ENCODE data around the gene LDHAL6B. TPM values are rescaled to one million over a fixed set of nuclear protein-coding genes. Genes with fewer than 3 reads are reported as not detected.

LDHAL6B gene
- polyA plus RNA-seq, 1 of the 3 experiments (the other 2 are of a cell fraction) = not detected

GRCh38 chr15:59252137-59252536 is 45.5 kb downstream of the LDHAL6B start:
- no peaks in the 10 kb centered on the region for H3F3A ChIP-seq (replicated peaks; ENCODE audit: insufficient read depth)
- H3K27ac ChIP-seq (ENCODE audit: low read depth in 2 of 2, low read length in 1 of 2) = no peak overlapping the region
- no peaks in the 10 kb centered on the region for H4K20me1 ChIP-seq (ENCODE audit: insufficient read depth)
- TF ChIP-seq GABPA (IDR thresholded peaks at IDR 0.05; ENCODE audit: low read depth) = no peak
- no peak for TF ChIP-seq RAD21 (IDR thresholded peaks at IDR 0.05; ENCODE audit: low read length)
- no peak for TF ChIP-seq YY1 (IDR thresholded peaks at IDR 0.05; ENCODE audit: low read depth)
- no peak for TF ChIP-seq TCF12 (IDR thresholded peaks at IDR 0.05)
- TF ChIP-seq FOSL2 (IDR thresholded peaks at IDR 0.05; ENCODE audit: borderline replicate concordance, low read depth) = no peak
- TF ChIP-seq SIN3A (IDR thresholded peaks at IDR 0.05; ENCODE audit: borderline replicate concordance, low read depth, low read length) = no peak
- TF ChIP-seq IRF3 (IDR thresholded peaks at IDR 0.05; ENCODE audit: low read depth, low read length) = no peak
- no peak for TF ChIP-seq TAF1 (IDR thresholded peaks at IDR 0.05; ENCODE audit: borderline replicate concordance, low read depth, low read length)
- TF ChIP-seq CTCF (IDR thresholded peaks at IDR 0.05) = no peak
- no peak for TF ChIP-seq RFX5 (IDR thresholded peaks at IDR 0.05; ENCODE audit: low read length)
- TF ChIP-seq MAX (IDR thresholded peaks at IDR 0.05; ENCODE audit: low read depth) = no peak
- no peak for TF ChIP-seq USF2 (IDR thresholded peaks at IDR 0.05; ENCODE audit: borderline replicate concordance, low read depth, low read length)
- TF ChIP-seq SMC3 (IDR thresholded peaks at IDR 0.05; ENCODE audit: low read depth, low read length) = no peak
- no peak for TF ChIP-seq POLR2AphosphoS5 (IDR thresholded peaks at IDR 0.05; ENCODE audit: low read depth, low read length)
- H3K9me2 ChIP-seq = no peaks in the 10 kb centered on the region
- H3K4me1 ChIP-seq (ENCODE audit: control insufficient read depth in 1 of 2, insufficient read depth in 2 of 2, low read depth in 1 of 2, low read length in 1 of 2) = no peaks in the 10 kb centered on the region
- DNase-seq = no peak
- no peak overlapping the region for H3K4me2 ChIP-seq
- no peaks in the 10 kb centered on the region for H3K27me3 ChIP-seq (ENCODE audit: insufficient read depth)
- 100% methylated on average over 5 of the region's 5 CpGs for WGBS (ENCODE audit: low lambda C conversion rate)
- POLR2A ChIA-PET = no interaction called here
- no peaks in the 10 kb centered on the region for H3K79me2 ChIP-seq (ENCODE audit: insufficient read depth)
- H3K9me3 ChIP-seq = no peaks in the 10 kb centered on the region
- H3K9ac ChIP-seq = no peak overlapping the region
- no peak overlapping the region for H3K4me3 ChIP-seq (ENCODE audit: low read depth in 2 of 2, low read length in 1 of 2)
- CTCF ChIA-PET = no interaction called here
- H2AFZ ChIP-seq (ENCODE audit: low read depth) = no peak overlapping the region
- peaks cover 0 to 3% of the 10 kb centered on the region in 2 experiments for H3K36me3 ChIP-seq (replicated peaks in 1 of 2; ENCODE audit: control insufficient read depth in 1 of 2, insufficient read depth in 2 of 2, low read length in 1 of 2)
